ENCODE data around the gene KCNQ4. TPM values are rescaled to one million over a fixed set of nuclear protein-coding genes. Genes with fewer than 3 reads are reported as not detected.

KCNQ4 gene
- total and polyA plus RNA-seq, 3 donors from 2014 or later, result 1.4 to 2.4 (median 2.3) TPM

DNA sequence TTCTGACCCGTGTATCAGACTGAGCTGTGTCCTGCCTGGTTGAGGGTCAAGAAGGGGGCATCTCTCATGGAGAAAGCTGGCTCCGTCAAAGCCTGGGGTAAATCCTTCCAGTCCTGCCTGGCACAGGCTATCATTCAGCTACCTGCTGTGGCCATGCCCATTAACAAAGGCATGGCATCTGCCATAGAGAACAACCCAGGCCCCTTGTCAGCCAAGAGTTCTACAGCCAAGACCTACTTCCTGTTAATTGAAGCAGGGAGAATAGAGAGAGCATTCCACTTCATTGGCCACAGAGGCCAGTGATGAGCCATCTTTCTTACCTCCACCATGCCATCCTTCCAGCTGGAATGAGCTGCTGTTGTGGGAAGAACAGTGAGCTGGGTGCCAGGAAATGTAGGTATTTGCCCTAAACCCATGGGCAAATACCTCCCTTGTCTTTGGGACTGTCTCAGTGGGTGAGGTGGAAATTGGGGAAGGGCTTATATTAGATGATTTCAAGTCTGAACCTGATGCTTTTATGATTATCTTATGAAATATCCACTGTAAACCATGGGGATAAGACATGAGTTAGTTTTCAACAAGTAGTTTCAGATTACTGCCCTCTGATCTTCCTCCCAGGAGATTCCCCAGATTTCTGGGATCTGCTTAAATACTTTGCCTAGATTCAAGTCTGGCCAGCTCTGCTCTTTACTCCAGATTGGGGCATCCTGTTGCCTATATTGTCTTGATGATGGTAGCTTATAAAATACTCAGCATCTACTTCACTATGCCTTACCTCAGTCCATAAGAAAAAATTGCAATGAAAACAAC, 11.2 kb upstream of the KCNQ4 start:
- H3K36me3 ChIP-seq (ENCODE audit: low read depth, missing control alignments), result no peaks in the 10 kb centered on the region
- 82 to 88% methylated on average over 1 to 2 of the region's 2 CpGs for WGBS, 2 donors
- intact Hi-C loops (cut with DNase I; ENCODE audit: low total_unique reads), result loop anchor here (10.0 kb wide), 2 partner anchors 72 to 182 kb away; no protein-coding TSS in a partner anchor

DNA sequence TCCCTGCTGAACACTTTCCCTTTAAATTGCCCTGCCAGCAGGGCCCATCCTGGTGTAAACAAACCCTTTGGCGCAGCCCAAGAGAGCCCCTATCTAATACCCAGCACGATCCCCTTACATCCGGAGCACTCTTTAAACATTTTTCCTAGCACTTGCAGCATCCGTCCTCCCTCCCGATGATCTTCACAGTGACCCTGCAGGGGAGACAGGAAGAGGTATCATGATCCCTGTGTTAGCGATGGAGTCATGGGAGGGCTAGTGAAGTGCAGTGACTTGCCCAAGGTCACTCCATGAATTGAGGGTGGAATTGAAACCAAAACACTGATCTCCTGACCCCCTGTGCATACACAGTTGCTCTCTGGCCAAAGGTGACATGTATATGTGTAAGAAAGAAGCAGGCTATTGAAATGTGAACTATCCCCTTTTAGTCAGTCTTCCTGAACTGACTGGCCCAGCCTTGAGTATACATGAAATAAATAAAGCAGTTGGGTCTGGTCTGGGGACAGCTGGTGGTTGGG, 9.8 kb upstream of the KCNQ4 start:
- no peaks in the 10 kb centered on the region for H3K36me3 ChIP-seq (ENCODE audit: low read depth, missing control alignments)
- no peaks in the 10 kb centered on the region for H3K9me3 ChIP-seq
- no peak for DNase-seq
- H3K4me3 ChIP-seq, result no peak overlapping the region
- no peak overlapping the region for H3K27ac ChIP-seq
- no peaks in the 10 kb centered on the region for H3K27me3 ChIP-seq
- intact Hi-C loops (cut with DNase I; ENCODE audit: low total_unique reads), result loop anchor here (10.0 kb wide), 2 partner anchors 71 to 181 kb away; no protein-coding TSS in a partner anchor
- WGBS, 2 donors, result 54 to 57% methylated on average over 6 of the region's 6 CpGs
- no peaks in the 10 kb centered on the region for H3K4me1 ChIP-seq
- TF ChIP-seq, protein P1, sequence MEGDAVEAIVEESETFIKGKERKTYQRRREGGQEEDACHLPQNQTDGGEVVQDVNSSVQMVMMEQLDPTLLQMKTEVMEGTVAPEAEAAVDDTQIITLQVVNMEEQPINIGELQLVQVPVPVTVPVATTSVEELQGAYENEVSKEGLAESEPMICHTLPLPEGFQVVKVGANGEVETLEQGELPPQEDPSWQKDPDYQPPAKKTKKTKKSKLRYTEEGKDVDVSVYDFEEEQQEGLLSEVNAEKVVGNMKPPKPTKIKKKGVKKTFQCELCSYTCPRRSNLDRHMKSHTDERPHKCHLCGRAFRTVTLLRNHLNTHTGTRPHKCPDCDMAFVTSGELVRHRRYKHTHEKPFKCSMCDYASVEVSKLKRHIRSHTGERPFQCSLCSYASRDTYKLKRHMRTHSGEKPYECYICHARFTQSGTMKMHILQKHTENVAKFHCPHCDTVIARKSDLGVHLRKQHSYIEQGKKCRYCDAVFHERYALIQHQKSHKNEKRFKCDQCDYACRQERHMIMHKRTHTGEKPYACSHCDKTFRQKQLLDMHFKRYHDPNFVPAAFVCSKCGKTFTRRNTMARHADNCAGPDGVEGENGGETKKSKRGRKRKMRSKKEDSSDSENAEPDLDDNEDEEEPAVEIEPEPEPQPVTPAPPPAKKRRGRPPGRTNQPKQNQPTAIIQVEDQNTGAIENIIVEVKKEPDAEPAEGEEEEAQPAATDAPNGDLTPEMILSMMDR (IDR thresholded peaks at IDR 0.05), result no peak
- TF ChIP-seq POLR2A (IDR thresholded peaks at IDR 0.05), result no peak

More for the DNA sequence above, 11.2 kb upstream of the KCNQ4 start:
- Histone ChIP-seq H3K4me1 (no peaks in the 10 kb centered on the region), H3K9me3 (no peaks in the 10 kb centered on the region), H3K27me3 (no peaks in the 10 kb centered on the region), H3K4me3 (no peak overlapping the region), H3K27ac (no peak overlapping the region)
- TF ChIP-seq, protein P1 (IDR thresholded peaks at IDR 0.05), result no peak
- TF ChIP-seq POLR2A (IDR thresholded peaks at IDR 0.05), result no peak
- no peak for DNase-seq

GRCh38 chr1:40774266-40774998, 9.2 kb upstream of the KCNQ4 start:
- H3K27ac ChIP-seq, result no peak overlapping the region
- no peaks in the 10 kb centered on the region for H3K9me3 ChIP-seq
- no peak for TF ChIP-seq POLR2A (IDR thresholded peaks at IDR 0.05)
- TF ChIP-seq, protein P1 (IDR thresholded peaks at IDR 0.05), result peak in 2 of 3 experiments; percentile 56 to 79
- no peak overlapping the region for H3K4me3 ChIP-seq
- no peaks in the 10 kb centered on the region for H3K4me1 ChIP-seq
- no peaks in the 10 kb centered on the region for H3K27me3 ChIP-seq
- H3K36me3 ChIP-seq (ENCODE audit: low read depth, missing control alignments), result no peaks in the 10 kb centered on the region
- peak; percentile 70 for DNase-seq
- intact Hi-C loops (cut with DNase I; ENCODE audit: low total_unique reads), result loop anchor here (10.0 kb wide), 2 partner anchors 70 to 180 kb away; no protein-coding TSS in a partner anchor
- WGBS, 2 donors, result 45 to 52% methylated on average over 3 of the region's 3 CpGs

DNA sequence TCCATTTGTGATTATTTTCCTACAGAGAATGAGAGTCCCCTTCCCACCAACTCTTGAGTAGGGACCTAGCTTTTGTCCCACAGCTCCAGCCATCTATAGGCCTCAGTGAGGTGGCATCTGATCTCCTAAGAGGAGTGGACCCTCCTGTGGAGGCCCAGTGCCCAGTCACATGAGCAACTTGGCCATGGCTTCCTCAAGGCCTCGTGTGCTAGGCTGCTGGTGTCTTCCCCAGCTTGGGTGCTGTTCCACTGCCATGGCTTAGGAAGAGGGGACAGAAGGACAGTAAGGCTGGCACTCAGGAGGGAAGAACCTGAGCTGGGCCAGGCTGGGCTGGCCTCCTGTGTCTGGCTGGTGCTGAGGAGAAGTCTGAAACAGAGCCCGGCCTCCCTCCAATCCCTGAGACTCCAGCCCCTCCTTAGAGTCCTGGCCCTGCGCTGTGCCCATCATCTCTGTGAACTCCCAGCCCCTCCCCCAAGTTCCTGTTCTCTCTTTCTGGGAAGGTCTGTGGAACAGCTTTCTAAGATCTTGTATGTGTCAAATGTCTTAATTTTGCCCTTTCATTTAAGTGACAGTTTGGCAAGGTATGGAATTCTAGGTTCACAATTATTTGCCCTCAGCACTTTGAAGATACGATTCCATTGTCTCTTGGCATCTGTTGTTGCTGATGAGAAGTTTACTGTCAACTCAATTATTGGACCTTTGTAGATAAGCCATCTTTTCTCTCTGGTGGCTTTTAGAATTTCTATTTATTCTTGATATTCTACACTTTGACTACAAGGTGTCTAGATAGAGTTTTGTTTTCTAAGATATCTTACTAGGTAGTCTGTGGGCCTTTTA, 7.1 kb upstream of the KCNQ4 start:
- Histone ChIP-seq H3K36me3 (ENCODE audit: low read depth, missing control alignments) (no peaks in the 10 kb centered on the region), H3K4me3 (no peak overlapping the region), H3K4me1 (no peaks in the 10 kb centered on the region), H3K27me3 (no peaks in the 10 kb centered on the region), H3K9me3 (no peaks in the 10 kb centered on the region), H3K27ac (no peak overlapping the region)
- TF ChIP-seq, protein P1 (IDR thresholded peaks at IDR 0.05), result no peak
- no peak for TF ChIP-seq POLR2A (IDR thresholded peaks at IDR 0.05)
- intact Hi-C loops (cut with DNase I; ENCODE audit: low total_unique reads), result loop anchor here (10.0 kb wide), 2 partner anchors 68 to 178 kb away; no protein-coding TSS in a partner anchor
- 92 to 96% methylated on average over 4 of the region's 4 CpGs for WGBS, 2 donors
- no peak for DNase-seq
